ENCODE measurements around the gene GNAI1. TPM values are rescaled to one million over a fixed set of nuclear protein-coding genes. Genes with fewer than 3 reads are reported as not detected.

GNAI1 gene
- total and polyA plus RNA-seq, 9 donors = 27.0 to 57.1 (median 37.2) TPM

DNA sequence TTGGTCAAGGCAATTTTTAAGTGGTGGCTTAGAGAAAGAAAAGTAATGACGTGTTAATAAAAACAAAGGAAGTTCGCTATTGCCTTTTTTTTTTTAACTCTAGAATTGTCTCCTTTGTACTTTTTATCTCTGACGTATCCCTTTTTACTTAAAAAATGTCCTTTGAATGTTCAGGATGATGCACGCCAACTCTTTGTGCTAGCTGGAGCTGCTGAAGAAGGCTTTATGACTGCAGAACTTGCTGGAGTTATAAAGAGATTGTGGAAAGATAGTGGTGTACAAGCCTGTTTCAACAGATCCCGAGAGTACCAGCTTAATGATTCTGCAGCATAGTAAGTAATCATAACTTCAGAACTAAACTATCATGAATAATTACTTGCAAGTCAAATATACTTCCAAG is 64.4 kb downstream of the GNAI1 start:
- no peak overlapping the region for H3K4me3 ChIP-seq (ENCODE audit: low read length)
- H3K9me3 ChIP-seq (replicated peaks; ENCODE audit: control insufficient read depth, low read depth, low read length) = no peaks in the 10 kb centered on the region
- WGBS (ENCODE audit: insufficient coverage) = 67% methylated on average over 1 of the region's 5 CpGs
- no peak overlapping the region for H3K27ac ChIP-seq (ENCODE audit: low read length)
- H3K27me3 ChIP-seq (ENCODE audit: control insufficient read depth, insufficient read depth, low read length) = no peaks in the 10 kb centered on the region
- no peaks in the 10 kb centered on the region for H3K4me1 ChIP-seq (ENCODE audit: control insufficient read depth, insufficient read depth, low read length)
- no peak for DNase-seq
- H3K36me3 ChIP-seq (ENCODE audit: control insufficient read depth, insufficient read depth, low read length) = peaks cover 7% of the 10 kb centered on the region

DNA sequence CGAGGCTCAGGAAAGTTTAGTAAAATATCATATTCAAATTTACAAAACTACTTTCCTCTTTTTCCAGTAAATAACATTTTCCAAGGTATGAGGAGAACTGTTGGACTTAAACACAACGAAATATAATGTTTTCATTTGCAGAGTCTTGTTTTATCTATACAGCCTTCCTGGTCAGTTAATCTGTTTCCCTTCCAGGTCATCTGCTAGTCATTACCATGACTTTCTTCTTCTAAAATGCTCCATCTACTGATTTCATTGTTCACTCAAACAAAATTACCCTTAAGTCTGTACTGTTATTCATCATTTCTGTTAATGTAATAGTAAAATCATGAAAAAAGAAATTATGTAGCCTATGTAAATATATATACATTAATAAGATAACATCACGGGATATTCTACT is 69.8 kb downstream of the GNAI1 start:
- H3K27me3 ChIP-seq (ENCODE audit: control insufficient read depth, insufficient read depth, low read length) = no peaks in the 10 kb centered on the region
- no peaks in the 10 kb centered on the region for H3K4me1 ChIP-seq (ENCODE audit: control insufficient read depth, insufficient read depth, low read length)
- no peak overlapping the region for H3K4me3 ChIP-seq (ENCODE audit: low read length)
- H3K9me3 ChIP-seq (replicated peaks; ENCODE audit: control insufficient read depth, low read depth, low read length) = no peaks in the 10 kb centered on the region
- H3K27ac ChIP-seq (ENCODE audit: low read length) = no peak overlapping the region
- no CpG with 5 or more reads among the region's 3 CpGs for WGBS (ENCODE audit: insufficient coverage)
- peak; percentile 66 for DNase-seq
- H3K36me3 ChIP-seq (ENCODE audit: control insufficient read depth, insufficient read depth, low read length) = peaks cover 7% of the 10 kb centered on the region

DNA sequence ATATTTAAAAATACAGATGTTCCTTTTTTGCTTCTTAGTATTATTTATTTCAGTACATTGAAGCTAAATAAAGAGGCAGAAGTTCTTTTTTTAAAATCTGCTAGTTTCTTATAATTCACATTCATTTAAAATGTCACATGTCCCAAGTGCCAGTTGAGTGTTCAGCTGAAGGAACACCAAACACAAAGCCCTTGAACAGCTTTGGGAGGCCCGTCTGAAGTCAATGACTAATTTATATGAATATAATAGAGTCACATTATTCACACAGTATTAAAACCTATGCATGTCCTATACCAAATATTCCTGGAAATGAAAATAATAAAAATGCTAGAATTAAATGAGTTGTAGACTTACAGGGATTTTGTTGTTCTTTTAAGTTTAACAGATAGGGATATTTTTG is 70.3 kb downstream of the GNAI1 start:
- H3K36me3 ChIP-seq (ENCODE audit: control insufficient read depth, insufficient read depth, low read length) = peaks cover 5% of the 10 kb centered on the region
- no CpG with 5 or more reads among the region's 1 CpG for WGBS (ENCODE audit: insufficient coverage)

DNA sequence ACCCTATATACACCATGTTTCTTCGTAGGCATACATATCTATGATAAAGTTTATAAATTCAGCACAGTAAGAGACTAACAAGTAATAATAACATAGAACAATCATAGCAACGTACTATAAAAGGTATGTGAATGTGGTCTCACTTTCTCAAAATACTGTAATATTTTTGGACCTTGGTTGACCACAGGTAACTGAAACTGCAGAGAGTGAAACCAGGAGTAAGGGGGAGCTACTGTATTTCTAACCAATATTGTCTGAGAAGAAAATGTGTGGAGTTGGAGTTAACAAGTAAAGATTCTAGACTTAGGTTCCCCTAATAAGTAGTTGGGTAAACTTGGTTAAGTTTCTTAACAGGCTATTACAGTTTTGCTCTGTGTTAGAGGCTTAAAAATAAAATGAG is 72.1 kb downstream of the GNAI1 start:
- no CpG with 5 or more reads among the region's 2 CpGs for WGBS (ENCODE audit: insufficient coverage)
- Histone ChIP-seq H3K4me1 (ENCODE audit: control insufficient read depth, insufficient read depth, low read length) (no peaks in the 10 kb centered on the region), H3K4me3 (ENCODE audit: low read length) (no peak overlapping the region), H3K9me3 (replicated peaks; ENCODE audit: control insufficient read depth, low read depth, low read length) (no peaks in the 10 kb centered on the region), H3K36me3 (ENCODE audit: control insufficient read depth, insufficient read depth, low read length) (peaks cover 3% of the 10 kb centered on the region), H3K27me3 (ENCODE audit: control insufficient read depth, insufficient read depth, low read length) (no peaks in the 10 kb centered on the region), H3K27ac (ENCODE audit: low read length) (no peak overlapping the region)
- DNase-seq = no peak

More for the DNA sequence above, 70.3 kb downstream of the GNAI1 start:
- Histone ChIP-seq H3K4me1 (ENCODE audit: control insufficient read depth, insufficient read depth, low read length) (no peaks in the 10 kb centered on the region), H3K27ac (ENCODE audit: low read length) (no peak overlapping the region), H3K4me3 (ENCODE audit: low read length) (no peak overlapping the region), H3K27me3 (ENCODE audit: control insufficient read depth, insufficient read depth, low read length) (no peaks in the 10 kb centered on the region), H3K9me3 (replicated peaks; ENCODE audit: control insufficient read depth, low read depth, low read length) (no peaks in the 10 kb centered on the region)
- no peak for DNase-seq

DNA sequence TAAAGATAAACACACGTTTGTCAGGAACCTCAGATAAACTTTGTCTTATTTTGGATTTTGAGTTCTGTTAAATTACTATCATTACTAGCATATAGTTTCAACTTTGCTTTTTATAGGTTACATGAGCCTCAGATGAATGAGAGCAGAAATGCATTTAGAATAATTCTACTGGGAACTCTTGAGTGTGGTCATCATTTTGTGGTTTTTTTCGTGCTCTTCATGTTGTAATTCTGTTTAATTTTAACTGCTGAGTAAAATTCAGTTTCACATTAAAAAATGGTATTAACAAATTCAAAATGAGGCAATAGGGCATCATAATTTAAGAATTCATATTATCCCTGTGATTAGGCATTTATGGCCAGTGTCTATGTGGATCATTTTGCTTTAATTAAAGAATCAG is 72.9 kb downstream of the GNAI1 start:
- Histone ChIP-seq H3K4me1 (ENCODE audit: control insufficient read depth, insufficient read depth, low read length) (no peaks in the 10 kb centered on the region), H3K27me3 (ENCODE audit: control insufficient read depth, insufficient read depth, low read length) (no peaks in the 10 kb centered on the region), H3K9me3 (replicated peaks; ENCODE audit: control insufficient read depth, low read depth, low read length) (no peaks in the 10 kb centered on the region), H3K4me3 (ENCODE audit: low read length) (no peak overlapping the region), H3K27ac (ENCODE audit: low read length) (no peak overlapping the region), H3K36me3 (ENCODE audit: control insufficient read depth, insufficient read depth, low read length) (peaks cover 2% of the 10 kb centered on the region)
- DNase-seq = no peak
- WGBS (ENCODE audit: insufficient coverage) = no CpG with 5 or more reads among the region's 2 CpGs

DNA sequence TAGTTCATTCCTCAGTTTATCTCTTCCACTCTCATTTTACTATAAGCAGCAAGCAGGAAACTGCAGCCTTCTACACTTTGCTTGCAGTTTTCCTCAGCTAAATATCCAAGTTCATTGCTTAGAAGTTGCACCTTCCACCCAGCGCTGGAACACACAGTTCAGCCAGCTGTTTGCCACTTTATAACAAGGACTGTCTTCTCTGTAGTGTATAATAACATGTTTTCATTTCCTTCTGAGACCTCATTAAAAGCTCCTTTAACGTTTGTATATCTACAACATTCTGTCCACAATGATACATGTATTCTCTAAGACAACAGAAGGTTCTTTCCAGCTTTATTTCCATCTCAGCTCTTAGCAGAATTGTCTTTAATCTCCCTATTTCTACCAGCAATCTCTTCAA is 74.1 kb downstream of the GNAI1 start:
- Histone ChIP-seq H3K4me3 (ENCODE audit: low read length) (no peak overlapping the region), H3K27me3 (ENCODE audit: control insufficient read depth, insufficient read depth, low read length) (no peaks in the 10 kb centered on the region), H3K9me3 (replicated peaks; ENCODE audit: control insufficient read depth, low read depth, low read length) (no peaks in the 10 kb centered on the region), H3K4me1 (ENCODE audit: control insufficient read depth, insufficient read depth, low read length) (no peaks in the 10 kb centered on the region), H3K36me3 (ENCODE audit: control insufficient read depth, insufficient read depth, low read length) (peaks cover 5% of the 10 kb centered on the region), H3K27ac (ENCODE audit: low read length) (no peak overlapping the region)
- no CpG with 5 or more reads among the region's 2 CpGs for WGBS (ENCODE audit: insufficient coverage)
- DNase-seq = no peak

DNA sequence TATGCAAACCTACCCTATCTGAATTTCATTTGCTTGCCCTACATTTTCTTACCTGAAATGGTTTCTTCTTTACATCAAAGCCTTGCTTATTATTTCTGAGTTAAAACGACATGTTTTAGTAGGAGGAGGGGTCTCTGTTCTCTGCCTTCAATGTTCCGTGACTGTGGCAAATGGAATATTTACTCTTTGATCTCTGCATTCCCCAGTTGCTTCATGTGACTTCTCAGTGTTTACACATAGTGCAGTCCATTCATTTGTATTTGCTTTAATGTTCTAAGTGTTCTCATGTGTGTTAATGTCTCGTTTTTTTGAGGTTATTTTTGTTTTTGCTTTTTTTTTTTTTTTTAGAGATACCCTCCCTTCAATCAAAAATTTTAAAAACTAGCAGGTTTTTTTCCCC is 75.8 kb downstream of the GNAI1 start:
- H3K4me3 ChIP-seq (ENCODE audit: low read length) = no peak overlapping the region
- H3K27me3 ChIP-seq (ENCODE audit: control insufficient read depth, insufficient read depth, low read length) = no peaks in the 10 kb centered on the region
- no peaks in the 10 kb centered on the region for H3K9me3 ChIP-seq (replicated peaks; ENCODE audit: control insufficient read depth, low read depth, low read length)
- no peak for DNase-seq
- H3K36me3 ChIP-seq (ENCODE audit: control insufficient read depth, insufficient read depth, low read length) = peaks cover 6% of the 10 kb centered on the region
- H3K4me1 ChIP-seq (ENCODE audit: control insufficient read depth, insufficient read depth, low read length) = no peaks in the 10 kb centered on the region
- no CpG with 5 or more reads among the region's 3 CpGs for WGBS (ENCODE audit: insufficient coverage)
- no peak overlapping the region for H3K27ac ChIP-seq (ENCODE audit: low read length)

DNA sequence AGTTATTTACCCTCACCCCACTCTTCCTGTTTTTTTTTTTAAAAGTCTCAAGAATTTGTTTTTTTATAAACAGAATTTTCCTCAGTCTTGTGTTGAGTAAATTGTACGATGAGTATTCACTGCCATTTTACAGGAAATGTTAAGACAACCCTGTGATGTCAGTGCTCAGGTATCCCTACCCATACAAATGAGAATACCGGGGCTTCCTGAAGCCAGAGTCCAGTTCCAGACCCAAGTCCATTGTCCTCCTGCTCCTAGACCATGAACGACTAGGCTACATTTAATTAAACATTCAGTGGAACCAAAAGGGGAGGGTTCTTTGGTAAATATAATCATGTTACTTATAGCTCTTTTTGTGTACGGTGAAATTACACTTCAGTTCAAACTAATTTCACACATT is 79.2 kb downstream of the GNAI1 start:
- Histone ChIP-seq H3K4me3 (ENCODE audit: low read length) (no peak overlapping the region), H3K36me3 (ENCODE audit: control insufficient read depth, insufficient read depth, low read length) (peaks cover 10% of the 10 kb centered on the region), H3K27me3 (ENCODE audit: control insufficient read depth, insufficient read depth, low read length) (no peaks in the 10 kb centered on the region), H3K4me1 (ENCODE audit: control insufficient read depth, insufficient read depth, low read length) (no peaks in the 10 kb centered on the region), H3K9me3 (replicated peaks; ENCODE audit: control insufficient read depth, low read depth, low read length) (no peaks in the 10 kb centered on the region), H3K27ac (ENCODE audit: low read length) (no peak overlapping the region)
- no peak for DNase-seq
- no CpG with 5 or more reads among the region's 4 CpGs for WGBS (ENCODE audit: insufficient coverage)

DNA sequence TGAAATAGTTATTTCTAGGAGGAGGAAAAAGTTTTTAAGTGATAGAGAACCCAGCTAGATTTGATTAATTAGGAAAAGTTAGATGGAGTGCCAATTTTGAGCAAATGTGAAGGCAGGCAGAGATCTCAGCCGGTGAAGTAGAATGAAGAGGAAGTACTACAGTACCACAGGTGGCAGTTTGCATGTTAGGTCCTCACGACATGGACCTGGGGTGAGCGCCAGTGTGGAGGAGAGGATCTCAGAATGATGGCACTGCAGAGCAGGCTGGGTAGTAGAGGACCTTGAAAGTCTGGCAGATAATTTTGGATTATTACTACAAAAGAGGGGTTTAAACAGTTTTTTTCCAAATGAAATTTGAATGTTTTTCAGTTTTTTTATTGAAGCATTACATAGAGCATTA is 81.1 kb downstream of the GNAI1 start:
- peaks cover 10% of the 10 kb centered on the region for H3K36me3 ChIP-seq (ENCODE audit: control insufficient read depth, insufficient read depth, low read length)
- DNase-seq = no peak
- no peaks in the 10 kb centered on the region for H3K4me1 ChIP-seq (ENCODE audit: control insufficient read depth, insufficient read depth, low read length)
- no peaks in the 10 kb centered on the region for H3K27me3 ChIP-seq (ENCODE audit: control insufficient read depth, insufficient read depth, low read length)
- 75% methylated on average over 3 of the region's 3 CpGs for WGBS (ENCODE audit: insufficient coverage)
- no peak overlapping the region for H3K4me3 ChIP-seq (ENCODE audit: low read length)
- H3K27ac ChIP-seq (ENCODE audit: low read length) = no peak overlapping the region
- H3K9me3 ChIP-seq (replicated peaks; ENCODE audit: control insufficient read depth, low read depth, low read length) = no peaks in the 10 kb centered on the region

DNA sequence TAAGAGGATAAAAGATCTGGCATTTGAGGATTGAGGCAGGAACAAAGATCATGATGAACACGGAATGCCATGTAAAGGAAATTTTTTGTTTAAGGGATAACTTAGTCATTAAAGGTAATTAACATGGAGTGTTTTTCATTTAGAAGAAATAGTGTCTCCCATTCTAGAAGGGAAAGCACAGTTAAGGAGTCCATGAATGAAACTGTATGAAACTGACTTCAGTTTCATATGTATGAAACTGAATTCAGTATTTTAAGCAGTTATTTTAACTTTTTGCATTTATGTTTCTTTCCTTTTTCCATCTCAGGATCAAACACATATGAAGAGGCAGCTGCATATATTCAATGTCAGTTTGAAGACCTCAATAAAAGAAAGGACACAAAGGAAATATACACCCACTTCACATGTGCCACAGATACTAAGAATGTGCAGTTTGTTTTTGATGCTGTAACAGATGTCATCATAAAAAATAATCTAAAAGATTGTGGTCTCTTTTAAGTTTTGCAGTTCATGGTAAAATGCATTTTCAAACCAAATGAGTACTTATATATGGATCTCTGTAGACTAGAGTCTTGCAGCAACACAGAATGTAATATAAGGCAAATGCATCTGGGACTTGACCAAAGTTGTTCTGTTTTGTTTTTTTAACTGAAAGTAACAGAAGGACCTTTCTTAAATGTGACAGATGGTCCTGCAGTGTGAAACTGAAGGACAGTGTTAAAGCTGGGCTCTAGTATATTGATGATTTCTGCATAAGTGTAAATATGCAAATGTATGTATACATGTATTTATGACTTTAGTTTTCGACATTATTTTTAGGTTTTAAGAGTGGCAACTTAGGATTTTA is 82.6 kb downstream of the GNAI1 start:
- Histone ChIP-seq H3K27me3 (ENCODE audit: control insufficient read depth, insufficient read depth, low read length) (no peaks in the 10 kb centered on the region), H3K9me3 (replicated peaks; ENCODE audit: control insufficient read depth, low read depth, low read length) (no peaks in the 10 kb centered on the region), H3K4me3 (ENCODE audit: low read length) (no peak overlapping the region), H3K4me1 (ENCODE audit: control insufficient read depth, insufficient read depth, low read length) (no peaks in the 10 kb centered on the region), H3K36me3 (ENCODE audit: control insufficient read depth, insufficient read depth, low read length) (peaks cover 8% of the 10 kb centered on the region), H3K27ac (ENCODE audit: low read length) (no peak overlapping the region)
- no peak for DNase-seq
- 88% methylated on average over 1 of the region's 2 CpGs for WGBS (ENCODE audit: insufficient coverage)

DNA sequence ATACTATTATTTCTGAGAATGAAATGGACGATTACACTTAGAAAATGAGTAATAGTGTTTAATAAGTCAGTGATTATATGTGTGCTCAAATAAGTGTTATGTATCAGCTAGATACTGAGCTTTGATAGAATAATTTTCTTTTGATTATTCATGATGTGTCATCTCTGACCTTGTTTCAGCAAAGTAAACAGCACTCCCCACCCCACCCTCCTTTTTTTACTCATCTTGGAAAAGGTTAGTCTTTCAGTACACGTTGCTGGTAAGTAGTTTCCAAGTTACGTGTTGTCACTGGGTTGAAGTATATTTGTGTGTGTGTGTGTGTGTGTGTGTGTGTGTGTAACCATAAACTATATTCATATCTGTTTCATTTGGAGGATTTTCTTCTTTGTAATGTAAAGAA is 84.1 kb downstream of the GNAI1 start:
- no peak overlapping the region for H3K27ac ChIP-seq (ENCODE audit: low read length)
- H3K27me3 ChIP-seq (ENCODE audit: control insufficient read depth, insufficient read depth, low read length) = no peaks in the 10 kb centered on the region
- H3K4me3 ChIP-seq (ENCODE audit: low read length) = no peak overlapping the region
- DNase-seq = no peak
- H3K4me1 ChIP-seq (ENCODE audit: control insufficient read depth, insufficient read depth, low read length) = no peaks in the 10 kb centered on the region
- no CpG with 5 or more reads among the region's 3 CpGs for WGBS (ENCODE audit: insufficient coverage)
- peaks cover 9% of the 10 kb centered on the region for H3K36me3 ChIP-seq (ENCODE audit: control insufficient read depth, insufficient read depth, low read length)
- no peaks in the 10 kb centered on the region for H3K9me3 ChIP-seq (replicated peaks; ENCODE audit: control insufficient read depth, low read depth, low read length)

Data from muscle of leg (tissue), 11 donors.